B cell (primary cell): ENCODE results near the gene AP1AR. TPM values are rescaled to one million over a fixed set of nuclear protein-coding genes. Genes with fewer than 3 reads are reported as not detected.

Experiments used
- ATAC-seq: fragments of 200-7000 bp; cut with Tn5 transposase; one replicate; pipeline ENCODE4 v1.10.0; 2021; ENCODE audit warnings: low read depth, mild to moderate bottlenecking, moderate number of reproducible peaks, moderate library complexity
- CTCF ChIA-PET: fragments of 350-600 bp; sonication (Branson Sonifier 250); formaldehyde crosslinking; loops from one replicate; lab custom pipeline; 2021; ENCODE audit warnings: antibody characterized with exemption, inconsistent platforms; lab: Charles Lee
- POLR2A ChIA-PET: fragments of 350-600 bp; sonication (Branson Sonifier 250); formaldehyde crosslinking; loops from one replicate; lab custom pipeline; 2021; ENCODE audit warnings: antibody characterized with exemption; lab: Charles Lee
- DNase-seq: peaks from one replicate; pipeline ENCODE4 v3.0.0; 2013
- H2AFZ ChIP-seq: 2 replicates; pipeline ENCODE4 v1.6.1; 2012; ENCODE audit warnings: mild to moderate bottlenecking, low read depth, low read length; ENCODE audit not compliant: insufficient read depth, poor library complexity, severe bottlenecking
- H3K27ac ChIP-seq, 2 donors: 1 replicate in 1 of 2; 2 replicates in 1 of 2; pipeline ENCODE4 v1.5.1; 2012 to 2013; ENCODE audit warnings: low read length in 2 of 2, mild to moderate bottlenecking in 2 of 2, moderate library complexity in 1 of 2
- H3K27me3 ChIP-seq, 4 experiments: fragments of 200-600 bp in 1 of 4; sonication (generic) in 1 of 4; replicated peaks in 1 of 4; 1 replicate in 2 of 4; 2 replicates in 2 of 4; pipeline versions ENCODE4 v1.6.1 to v1.7.0; 2013 to 2016; ENCODE audit warnings: low read length in 3 of 4, mild to moderate bottlenecking in 2 of 4, mixed read lengths in 1 of 4, moderate library complexity in 1 of 4; ENCODE audit not compliant: insufficient read depth in 4 of 4, control insufficient read depth in 3 of 4; ENCODE audit errors: control extremely low read depth in 1 of 4
- H3K36me3 ChIP-seq, 2 experiments: replicated peaks in 1 of 2; 1 replicate in 1 of 2; 2 replicates in 1 of 2; pipeline versions ENCODE4 v1.6.1 to v1.7.1; 2013; ENCODE audit warnings: low read length in 1 of 2; ENCODE audit not compliant: insufficient read depth in 2 of 2, control insufficient read depth in 1 of 2; ENCODE audit errors: control extremely low read depth in 1 of 2, extremely low read depth in 1 of 2
- H3K4me1 ChIP-seq, 2 donors: fragments of 200-600 bp in 1 of 2; sonication (generic) in 1 of 2; 1 replicate in 1 of 2; 2 replicates in 1 of 2; pipeline versions ENCODE4 v1.5.1 to v1.6.1; 2013 to 2017; ENCODE audit warnings: low read length in 2 of 2; ENCODE audit not compliant: control insufficient read depth in 2 of 2, insufficient read depth in 2 of 2
- H3K4me2 ChIP-seq: replicated peaks from 2 replicates; pipeline ENCODE3; 2012; ENCODE audit warnings: mild to moderate bottlenecking, low read depth, low read length; ENCODE audit not compliant: poor library complexity, severe bottlenecking
- H3K4me3 ChIP-seq, 5 experiments: fragments of 200-600 bp in 1 of 5; sonication (generic) in 1 of 5; 1 replicate in 3 of 5; 2 replicates in 2 of 5; pipeline versions ENCODE4 v1.5.1 to v1.7.0; 2011 to 2016; ENCODE audit warnings: low read length in 4 of 5, mild to moderate bottlenecking in 4 of 5, low read depth in 2 of 5, control low read depth in 1 of 5, moderate library complexity in 1 of 5; ENCODE audit not compliant: insufficient read depth in 1 of 5; ENCODE audit errors: control extremely low read depth in 1 of 5, extremely low read depth in 1 of 5
- H3K79me2 ChIP-seq: fragments of 200-600 bp; sonication (generic); one replicate; pipeline ENCODE4 v1.6.0; 2016; ENCODE audit warnings: low read length; ENCODE audit not compliant: control insufficient read depth, insufficient read depth
- H3K9ac ChIP-seq: fragments of 200-600 bp; sonication (generic); 2 replicates; pipeline ENCODE4 v1.6.1; 2017; ENCODE audit warnings: mild to moderate bottlenecking, low read length, moderate library complexity
- H3K9me3 ChIP-seq, 3 donors: one replicate each; pipeline versions ENCODE4 v1.6.1 to v1.7.1; 2013; ENCODE audit warnings: low read length in 2 of 3; ENCODE audit not compliant: control insufficient read depth in 2 of 3, insufficient read depth in 1 of 3; ENCODE audit errors: control extremely low read depth in 1 of 3
- H4K20me1 ChIP-seq: 2 replicates; pipeline ENCODE4 v1.6.0; 2012; ENCODE audit warnings: mild to moderate bottlenecking, low read length; ENCODE audit not compliant: insufficient read depth, control insufficient read depth, poor library complexity, severe bottlenecking
- H3K27ac Mint-ChIP-seq: one replicate; pipeline ENCODE4 v1.8.0; 2021; ENCODE audit warnings: mixed read lengths
- H3K27me3 Mint-ChIP-seq: one replicate; pipeline ENCODE4 v1.8.0; 2021; ENCODE audit warnings: mixed read lengths
- H3K4me1 Mint-ChIP-seq: one replicate; pipeline ENCODE4 v1.8.0; 2021; ENCODE audit warnings: mixed read lengths
- H3K4me3 Mint-ChIP-seq: one replicate; pipeline ENCODE4 v1.8.0; 2021; ENCODE audit warnings: mixed read lengths
- H3K9me3 Mint-ChIP-seq: one replicate; pipeline ENCODE4 v1.8.0; 2022; ENCODE audit warnings: mixed read lengths; ENCODE audit not compliant: insufficient read depth
- CTCF ChIP-seq: fragments of 200-600 bp; IDR thresholded peaks from one replicate; pipeline ENCODE4 v1.8.0; 2022; ENCODE audit warnings: antibody characterized with exemption, mild to moderate bottlenecking
- EZH2 ChIP-seq: IDR thresholded peaks from 2 replicates; pipeline ENCODE4 v1.6.1; 2012; ENCODE audit warnings: borderline replicate concordance, low read depth, mild to moderate bottlenecking, moderate library complexity, low read length; ENCODE audit not compliant: insufficient read depth, poor library complexity, severe bottlenecking
- WGBS: methylation state at CpG from one replicate; pipeline ENCODE4 v1.1.5; 2013; ENCODE audit warnings: missing lambda C conversion rate; ENCODE audit not compliant: insufficient coverage; 5-methylcytosine and 5-hydroxymethylcytosine counted together
- intact Hi-C: fragments of 100-400 bp; cut with micrococcal nuclease; formaldehyde crosslinking; loops from one replicate; pipeline ENCODE4 v1.10.0; 2022
- polyA plus RNA-seq: library from polyadenylated mRNA; depleted of rRNA; stranded (reverse); fragments of >200 nt; gene quantifications from 2 replicates; pipeline ENCODE4 v1.2.3, GENCODE V29; 2012
- total RNA-seq, 2 donors: library from RNA; stranded (reverse); fragments of 120-200 nt in 1 of 2; gene quantifications; 1 replicate in 1 of 2; 2 replicates in 1 of 2; pipeline versions ENCODE4 v1.2.3 to v1.2.4, GENCODE V29; 2013 to 2022

The AP1AR gene
- total and polyA plus RNA-seq, 2 donors (not counting 1 experiment from before 2014, with no cell fraction given), result 3.4 to 20.3 TPM

- TF ChIP-seq EZH2 (no peak), CTCF (peak; percentile 62)
- no peak overlapping the region for H3K27ac ChIP-seq
- H3K9me3 ChIP-seq, result no peaks in the 10 kb centered on the region
- no CpG with 5 or more reads among the region's 2 CpGs for WGBS
- no peak overlapping the region for H3K4me2 ChIP-seq
- peaks cover 0 to 1% of the 10 kb centered on the region in 2 experiments for H3K36me3 ChIP-seq
- no peak overlapping the region for H3K9ac ChIP-seq
- no peaks in the 10 kb centered on the region for H3K4me1 Mint-ChIP-seq
- H2AFZ ChIP-seq, result no peak overlapping the region
- ChIA-PET CTCF (interaction anchor here (0.8 to 4.4 kb wide), 13 partner anchors 12 to 167 kb away, joined by 3 to 28 read pairs (median 3); partner anchors contain the start of gene TIFA), POLR2A (no interaction called here)
- H3K79me2 ChIP-seq, result peaks cover 4% of the 10 kb centered on the region
- peaks cover 8% of the 10 kb centered on the region for H4K20me1 ChIP-seq
- no peaks in the 10 kb centered on the region for H3K9me3 Mint-ChIP-seq
- H3K27me3 ChIP-seq, result no peaks in the 10 kb centered on the region
- no peak overlapping the region for H3K4me3 ChIP-seq
- H3K27ac Mint-ChIP-seq, result no peak overlapping the region
- intact Hi-C loops, result loop anchor here (2.0 kb wide), 1 partner anchor 52 kb away; no protein-coding TSS in a partner anchor
- no peak overlapping the region for H3K4me3 Mint-ChIP-seq
- DNase-seq, result peak; percentile 23
- H3K4me1 ChIP-seq, result no peaks in the 10 kb centered on the region
- H3K27me3 Mint-ChIP-seq, result no peaks in the 10 kb centered on the region
- ATAC-seq, result no peak
Observed at GRCh38 chr4:112266823-112267222, 35.2 kb downstream of the AP1AR start.

- ATAC-seq (no peak), DNase-seq (no peak)
- Histone ChIP-seq H2AFZ (no peak overlapping the region), H3K4me3 (no peak overlapping the region), H3K9me3 (no peaks in the 10 kb centered on the region), H3K79me2 (peaks cover 20% of the 10 kb centered on the region), H3K9ac (no peak overlapping the region), H3K27me3 (no peaks in the 10 kb centered on the region), H4K20me1 (peaks cover 13% of the 10 kb centered on the region), H3K4me1 (no peaks in the 10 kb centered on the region), H3K36me3 (peaks cover 0 to 4% of the 10 kb centered on the region in 2 experiments), H3K27ac (peak overlapping the region in 1 of 2 donors; percentile 63), H3K4me2 (no peak overlapping the region)
- POLR2A ChIA-PET, result no interaction called here
- TF ChIP-seq EZH2 (no peak), CTCF (no peak)
- Mint-ChIP-seq H3K27ac (no peak overlapping the region), H3K9me3 (no peaks in the 10 kb centered on the region), H3K27me3 (no peaks in the 10 kb centered on the region), H3K4me3 (no peak overlapping the region), H3K4me1 (peaks cover 1% of the 10 kb centered on the region)
- CTCF ChIA-PET, result interaction anchor here (0.7 kb wide), 1 partner anchor 63 kb away, joined by 3 read pairs; no protein-coding TSS in a partner anchor
- WGBS, result no CpG with 5 or more reads among the region's 1 CpG
- intact Hi-C loops, result no loop called here
Observed at GRCh38 chr4:112270051-112270450, 38.5 kb downstream of the AP1AR start.
